Type B pancreatic cell (in vitro differentiated cells): ENCODE results near the gene SMG6. TPM values are rescaled to one million over a fixed set of nuclear protein-coding genes. Genes with fewer than 3 reads are reported as not detected.

Experiments
- DNase-seq: peaks from one replicate; pipeline ENCODE4 v3.0.0; 2021; ENCODE audit warnings: mixed read lengths; ENCODE audit not compliant: unreplicated experiment; ENCODE audit errors: extremely low spot score
- H3K27ac Mint-ChIP-seq: 2 replicates; pipeline ENCODE4 v1.8.0; 2021; ENCODE audit warnings: mild to moderate bottlenecking, mixed read lengths
- H3K27me3 Mint-ChIP-seq: 2 replicates; pipeline ENCODE4 v1.8.0; 2021; ENCODE audit warnings: mixed read lengths
- H3K36me3 Mint-ChIP-seq: 2 replicates; pipeline ENCODE4 v1.8.0; 2021; ENCODE audit warnings: mixed read lengths
- H3K4me1 Mint-ChIP-seq: one replicate; pipeline ENCODE4 v1.8.0; 2021; ENCODE audit warnings: mixed read lengths; ENCODE audit not compliant: unreplicated experiment
- H3K4me3 Mint-ChIP-seq: 2 replicates; pipeline ENCODE4 v1.8.0; 2021; ENCODE audit warnings: mild to moderate bottlenecking, mixed read lengths
- H3K9me3 Mint-ChIP-seq: 2 replicates; pipeline ENCODE4 v1.8.0; 2021; ENCODE audit warnings: mixed read lengths
- total RNA-seq: library from RNA; stranded (reverse); gene quantifications from 2 replicates; pipeline ENCODE4 v1.2.1, GENCODE V29; 2021; ENCODE audit warnings: low replicate concordance
- TF ChIP-seq, protein P1 (sequence below): fragments of 200-600 bp; sonication (generic); conservative IDR thresholded peaks from 2 replicates; pipeline ENCODE4 v1.5.0; 2021; ENCODE audit warnings: antibody characterized with exemption, mild to moderate bottlenecking

SMG6 gene
- total RNA-seq, 1 donor from 2014 or later = 39.0 TPM

DNA sequence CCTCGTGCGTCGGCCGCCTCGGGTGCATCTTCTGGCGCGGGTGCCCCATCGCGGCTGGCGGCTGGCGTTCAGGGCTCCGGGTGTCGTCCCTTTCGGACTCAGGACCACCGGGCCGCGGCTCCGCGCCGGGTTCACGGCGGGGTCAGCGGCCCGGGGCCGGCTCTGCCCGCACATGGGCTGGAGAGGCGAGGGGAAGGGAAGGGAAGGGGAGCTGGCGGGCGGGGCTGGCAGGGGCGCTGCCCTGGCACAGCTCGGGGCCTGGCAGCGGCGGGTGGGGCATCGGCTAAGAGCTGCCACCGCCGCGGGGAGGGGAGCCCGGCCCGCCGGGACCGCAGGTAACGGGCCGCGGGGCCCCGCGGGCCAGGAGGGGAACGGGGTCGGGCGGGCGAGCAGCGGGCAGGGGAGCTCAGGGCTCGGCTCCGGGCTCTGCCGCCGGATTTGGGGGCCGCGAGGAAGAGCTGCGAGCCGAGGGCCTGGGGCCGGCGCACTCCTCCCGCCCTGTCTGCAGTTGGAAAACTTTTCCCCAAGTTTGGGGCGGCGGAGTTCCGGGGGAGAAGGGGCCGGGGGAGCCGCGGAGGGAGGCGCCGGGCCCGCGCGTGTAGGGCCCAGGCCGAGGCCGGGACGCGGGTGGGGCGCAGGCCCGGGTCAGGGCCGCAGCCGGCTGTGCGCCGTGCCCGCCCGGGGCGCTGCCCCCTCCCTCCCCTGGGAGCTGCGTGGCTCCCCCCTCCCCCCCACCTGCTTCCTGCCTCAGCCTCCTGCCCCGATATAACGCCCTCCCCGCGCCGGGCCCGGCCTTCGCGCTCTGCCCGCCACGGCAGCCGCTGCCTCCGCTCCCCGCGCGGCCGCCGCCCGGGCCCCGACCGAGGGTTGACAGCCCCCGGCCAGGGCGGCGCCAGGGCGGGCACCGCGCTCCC lies 248.0 kb downstream of the SMG6 start:
- Mint-ChIP-seq H3K27ac (no peak overlapping the region), H3K4me1 (peaks cover 13% of the 10 kb centered on the region), H3K4me3 (peak overlapping the region; percentile 72), H3K36me3 (peaks cover 7% of the 10 kb centered on the region), H3K9me3 (no peaks in the 10 kb centered on the region), H3K27me3 (peaks cover 40% of the 10 kb centered on the region)
- no peak for DNase-seq
- TF ChIP-seq, protein P1, sequence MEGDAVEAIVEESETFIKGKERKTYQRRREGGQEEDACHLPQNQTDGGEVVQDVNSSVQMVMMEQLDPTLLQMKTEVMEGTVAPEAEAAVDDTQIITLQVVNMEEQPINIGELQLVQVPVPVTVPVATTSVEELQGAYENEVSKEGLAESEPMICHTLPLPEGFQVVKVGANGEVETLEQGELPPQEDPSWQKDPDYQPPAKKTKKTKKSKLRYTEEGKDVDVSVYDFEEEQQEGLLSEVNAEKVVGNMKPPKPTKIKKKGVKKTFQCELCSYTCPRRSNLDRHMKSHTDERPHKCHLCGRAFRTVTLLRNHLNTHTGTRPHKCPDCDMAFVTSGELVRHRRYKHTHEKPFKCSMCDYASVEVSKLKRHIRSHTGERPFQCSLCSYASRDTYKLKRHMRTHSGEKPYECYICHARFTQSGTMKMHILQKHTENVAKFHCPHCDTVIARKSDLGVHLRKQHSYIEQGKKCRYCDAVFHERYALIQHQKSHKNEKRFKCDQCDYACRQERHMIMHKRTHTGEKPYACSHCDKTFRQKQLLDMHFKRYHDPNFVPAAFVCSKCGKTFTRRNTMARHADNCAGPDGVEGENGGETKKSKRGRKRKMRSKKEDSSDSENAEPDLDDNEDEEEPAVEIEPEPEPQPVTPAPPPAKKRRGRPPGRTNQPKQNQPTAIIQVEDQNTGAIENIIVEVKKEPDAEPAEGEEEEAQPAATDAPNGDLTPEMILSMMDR = no peak

DNA sequence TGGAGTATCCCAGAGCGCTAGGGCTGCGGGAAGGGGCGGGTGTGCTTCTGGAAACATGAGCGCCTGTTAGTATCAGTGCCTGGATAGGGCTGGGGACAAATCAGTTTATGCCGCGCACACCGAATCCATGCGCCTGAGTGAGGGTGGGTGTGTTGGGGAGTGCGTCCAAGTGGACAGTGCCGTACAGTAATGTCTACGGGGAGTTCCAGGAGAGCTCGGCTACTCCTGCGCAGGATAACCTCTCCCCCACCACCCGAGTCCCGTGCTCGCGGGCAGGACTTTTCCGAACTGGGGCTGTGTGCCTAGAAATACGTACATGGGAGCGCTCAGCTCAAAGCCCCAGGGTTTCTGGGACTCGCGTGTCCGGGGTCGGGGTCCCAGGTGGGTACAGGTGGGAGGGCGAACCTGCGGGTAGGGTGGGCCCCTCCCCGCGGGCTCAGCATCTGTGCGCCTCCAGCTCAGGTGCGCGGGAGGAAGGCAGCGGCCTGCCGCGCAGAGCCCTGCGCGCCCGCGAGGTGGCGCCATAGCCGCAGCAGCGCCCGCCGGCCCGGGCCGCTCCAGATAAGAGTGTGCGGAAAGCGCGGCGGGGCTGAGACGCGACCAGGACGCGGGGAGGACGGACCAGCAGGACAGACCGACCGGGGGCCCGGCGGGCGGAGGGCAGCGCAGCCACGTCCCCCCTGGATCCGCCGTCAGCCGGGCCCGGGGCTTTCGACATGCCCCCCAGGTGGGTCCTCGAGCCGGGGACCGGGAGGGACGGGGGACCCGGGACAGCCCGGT lies 248.9 kb downstream of the SMG6 start, which contains the start of gene HIC1:
HIC1 (plus strand) TSS at position 592 of the 780 bp plus-strand sequence. CDS start 1,588 bp downstream, outside the sequence.
- TF ChIP-seq, protein P1 = peak; percentile 98

DNA sequence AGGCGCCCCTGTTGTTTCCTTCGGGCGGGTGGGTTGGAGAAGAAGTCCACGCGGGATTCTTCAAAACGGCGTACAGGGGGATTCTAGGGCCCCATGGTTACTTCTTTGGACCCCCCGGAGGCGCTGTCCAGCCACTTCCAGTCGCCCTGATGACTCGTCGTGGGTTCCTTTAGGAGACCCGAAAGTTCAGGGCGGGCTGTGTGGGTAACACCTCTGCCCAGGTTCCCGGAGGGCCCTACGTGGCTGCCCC lies 249.4 kb downstream of the SMG6 start:
- Mint-ChIP-seq H3K4me1 (peaks cover 13% of the 10 kb centered on the region), H3K4me3 (peak overlapping the region; percentile 84), H3K27ac (peak overlapping the region; percentile 61), H3K36me3 (no peaks in the 10 kb centered on the region), H3K27me3 (peaks cover 29% of the 10 kb centered on the region), H3K9me3 (no peaks in the 10 kb centered on the region)
- no peak for DNase-seq
- TF ChIP-seq, protein P1 = no peak

More for the DNA sequence above, 248.9 kb downstream of the SMG6 start, which contains the start of gene HIC1:
- peak within 1 kb of the TSS; percentile 61 for H3K27ac Mint-ChIP-seq
- H3K4me3 Mint-ChIP-seq = peak within 1 kb of the TSS; percentile 84
- no peaks in the 10 kb centered on the region for H3K9me3 Mint-ChIP-seq
- DNase-seq = peak; percentile 87
- peaks cover 31% of the 10 kb centered on the region for H3K27me3 Mint-ChIP-seq
- H3K4me1 Mint-ChIP-seq = peaks cover 13% of the 10 kb centered on the region
- peaks cover 3% of the 10 kb centered on the region for H3K36me3 Mint-ChIP-seq

DNA sequence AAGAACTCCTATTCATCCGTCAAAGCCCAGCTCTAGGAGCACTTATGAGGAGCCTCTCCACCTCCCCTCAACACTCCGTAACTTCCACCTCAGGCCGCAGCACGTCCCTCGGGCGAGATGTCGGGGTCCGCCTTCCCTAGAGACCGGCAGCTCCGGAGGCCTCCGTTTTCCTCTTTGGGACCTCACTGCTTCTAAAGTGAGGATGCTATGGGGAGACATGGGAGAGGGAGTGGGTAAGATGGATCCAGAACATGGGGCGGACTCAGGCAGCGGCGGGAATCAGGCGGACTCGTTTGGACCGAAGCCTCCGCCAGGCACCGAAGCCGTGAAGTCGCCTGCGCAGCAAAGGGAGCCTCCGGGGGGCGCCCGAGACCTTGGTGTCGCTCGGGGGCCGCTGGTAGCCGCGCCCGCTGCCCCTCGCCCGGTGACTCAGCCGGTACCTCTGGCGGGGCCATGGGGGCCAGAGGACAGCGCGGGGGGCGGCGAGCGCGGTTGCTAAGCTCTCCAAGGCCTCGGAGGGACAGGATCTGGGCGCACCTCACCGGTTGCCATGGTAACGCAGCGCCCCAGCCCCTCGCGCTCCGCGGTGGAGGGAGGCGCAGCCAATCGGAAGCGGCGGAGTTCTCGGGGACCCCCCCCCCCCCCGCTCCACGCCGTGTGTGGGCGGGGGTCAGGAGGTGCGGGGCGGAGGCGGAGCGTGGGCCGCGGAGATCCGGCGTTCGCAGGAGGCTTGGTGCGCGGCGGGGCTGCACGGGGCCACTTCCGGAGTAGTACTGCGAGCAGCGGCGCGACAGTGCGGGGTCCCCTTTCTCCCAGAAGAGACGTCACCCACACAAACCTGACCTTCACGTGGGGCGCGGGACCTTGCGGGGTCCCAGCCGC lies 250.0 kb downstream of the SMG6 start:
- no peaks in the 10 kb centered on the region for H3K36me3 Mint-ChIP-seq
- DNase-seq = no peak
- TF ChIP-seq, protein P1 = peak; percentile 71
- H3K9me3 Mint-ChIP-seq = no peaks in the 10 kb centered on the region
- peaks cover 34% of the 10 kb centered on the region for H3K27me3 Mint-ChIP-seq
- peak overlapping the region; percentile 87 for H3K4me3 Mint-ChIP-seq
- H3K4me1 Mint-ChIP-seq = peaks cover 13% of the 10 kb centered on the region
- H3K27ac Mint-ChIP-seq = peak overlapping the region; percentile 88

DNA sequence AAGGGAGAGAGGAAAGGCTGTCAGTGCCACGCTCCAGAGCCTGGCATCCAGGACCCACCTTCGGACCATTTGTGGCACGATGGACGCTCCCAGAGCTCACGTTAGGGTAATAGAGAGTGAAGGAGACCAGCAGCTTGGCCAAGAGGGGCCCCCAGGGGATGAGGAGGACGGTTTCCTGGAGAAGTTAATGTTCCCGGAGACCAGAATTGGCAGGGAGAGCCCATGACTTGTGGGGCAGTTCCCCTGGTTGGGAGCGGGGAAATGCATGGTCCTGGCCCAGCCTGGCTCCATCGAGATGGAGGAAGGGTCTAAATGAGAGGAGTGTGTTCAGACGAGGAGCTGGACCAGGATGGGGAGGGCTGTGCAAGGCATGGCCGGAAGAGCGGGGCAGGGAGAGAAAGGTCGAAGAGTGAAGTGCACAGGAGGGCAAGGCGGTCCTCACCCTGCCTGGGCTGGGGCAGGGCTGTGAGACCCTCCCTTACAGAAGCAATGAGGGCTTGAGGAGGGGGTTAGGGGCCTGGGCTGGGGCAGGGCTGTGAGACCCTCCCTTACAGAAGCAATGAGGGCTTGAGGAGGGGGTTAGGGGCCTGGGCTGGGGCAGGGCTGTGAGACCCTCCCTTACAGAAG lies 251.5 kb downstream of the SMG6 start:
- H3K27ac Mint-ChIP-seq = peak overlapping the region; percentile 52
- DNase-seq = no peak
- peak overlapping the region; percentile 83 for H3K4me3 Mint-ChIP-seq
- H3K4me1 Mint-ChIP-seq = peaks cover 13% of the 10 kb centered on the region
- no peaks in the 10 kb centered on the region for H3K36me3 Mint-ChIP-seq
- no peaks in the 10 kb centered on the region for H3K9me3 Mint-ChIP-seq
- peaks cover 39% of the 10 kb centered on the region for H3K27me3 Mint-ChIP-seq
- TF ChIP-seq, protein P1 = no peak
